Kidney epithelial cell (primary cell): ENCODE measurements around the gene ATXN2. TPM values are rescaled to one million over a fixed set of nuclear protein-coding genes. Genes with fewer than 3 reads are reported as not detected.

ENCODE experiments used
- DNase-seq: peaks from one replicate; pipeline ENCODE4 v3.0.0-alpha.2; 2010; ENCODE audit warnings: low read depth
- H3K27me3 ChIP-seq: 2 replicates; pipeline ENCODE4 v1.6.0; 2011; ENCODE audit warnings: low read length; ENCODE audit not compliant: control insufficient read depth, insufficient read depth
- H3K36me3 ChIP-seq: 2 replicates; pipeline ENCODE4 v1.5.1; 2011; ENCODE audit warnings: low read length; ENCODE audit not compliant: control insufficient read depth, insufficient read depth
- H3K4me3 ChIP-seq: 2 replicates; pipeline ENCODE4 v1.5.1; 2011; ENCODE audit warnings: low read depth, mild to moderate bottlenecking, control low read depth, low read length
- CTCF ChIP-seq: IDR thresholded peaks from 2 replicates; pipeline ENCODE4 v1.5.1; 2011; ENCODE audit warnings: mild to moderate bottlenecking, moderate library complexity, low read length, control low read depth, inconsistent platforms; ENCODE audit not compliant: insufficient read depth, poor library complexity, severe bottlenecking
- total RNA-seq: library from RNA; depleted of rRNA; stranded (reverse); fragments of >200 nt; gene quantifications from 2 replicates; pipeline ENCODE4 v1.2.3, GENCODE V29; 2015

The ATXN2 gene
- total RNA-seq, 1 donor from 2014 or later: 26.3 TPM

GRCh38 chr12:111436266-111436665 is 162.8 kb downstream of the ATXN2 start:
- TF ChIP-seq CTCF: no peak
- H3K4me3 ChIP-seq: no peak overlapping the region
- H3K36me3 ChIP-seq: peaks cover 1% of the 10 kb centered on the region
- no peak for DNase-seq
- no peaks in the 10 kb centered on the region for H3K27me3 ChIP-seq

GRCh38 chr12:111435661-111436201 is 163.4 kb downstream of the ATXN2 start:
- no peaks in the 10 kb centered on the region for H3K36me3 ChIP-seq
- TF ChIP-seq CTCF: no peak
- H3K4me3 ChIP-seq: no peak overlapping the region
- no peaks in the 10 kb centered on the region for H3K27me3 ChIP-seq
- DNase-seq: no peak

- no peak for TF ChIP-seq CTCF
- no peak overlapping the region for H3K4me3 ChIP-seq
- no peak for DNase-seq
Observed at GRCh38 chr12:111434680-111435338, 164.3 kb downstream of the ATXN2 start.

GRCh38 chr12:111434049-111434448 is 165.1 kb downstream of the ATXN2 start:
- no peaks in the 10 kb centered on the region for H3K27me3 ChIP-seq
- no peak for DNase-seq
- no peak for TF ChIP-seq CTCF
- no peak overlapping the region for H3K4me3 ChIP-seq
- no peaks in the 10 kb centered on the region for H3K36me3 ChIP-seq

More at GRCh38 chr12:111434680-111435338, 164.3 kb downstream of the ATXN2 start:
- no peaks in the 10 kb centered on the region for H3K27me3 ChIP-seq
- no peaks in the 10 kb centered on the region for H3K36me3 ChIP-seq

- no peak for TF ChIP-seq CTCF
- no peaks in the 10 kb centered on the region for H3K27me3 ChIP-seq
- H3K4me3 ChIP-seq: no peak overlapping the region
- DNase-seq: no peak
- H3K36me3 ChIP-seq: no peaks in the 10 kb centered on the region
Observed at GRCh38 chr12:111431772-111432171, 167.3 kb downstream of the ATXN2 start.
